Loucy (cell line): Measurements from ENCODE around the gene ZBTB32.

Experiments
- H2AFZ ChIP-seq: fragments of 200-600 bp; sonication (generic); 2 replicates; pipeline ENCODE4 v1.6.0; 2016; ENCODE audit warnings: antibody characterized with exemption, mild to moderate bottlenecking, low read length, moderate library complexity
- H3F3A ChIP-seq: fragments of 200-600 bp; 2 replicates; pipeline ENCODE4 v1.6.0; 2016; ENCODE audit warnings: antibody characterized with exemption, low read depth, mild to moderate bottlenecking
- H3K27me3 ChIP-seq: fragments of 200-600 bp; sonication (generic); 2 replicates; pipeline ENCODE4 v1.6.1; 2014; ENCODE audit warnings: low read length, mild to moderate bottlenecking; ENCODE audit not compliant: insufficient read depth, poor library complexity, severe bottlenecking
- H3K36me3 ChIP-seq: fragments of 200-600 bp; sonication (generic); 2 replicates; pipeline ENCODE4 v1.6.1; 2016; ENCODE audit warnings: low read length; ENCODE audit not compliant: insufficient read depth
- H3K4me1 ChIP-seq: fragments of 200-600 bp; sonication (generic); 2 replicates; pipeline ENCODE4 v1.5.1; 2014; ENCODE audit warnings: low read length, mild to moderate bottlenecking; ENCODE audit not compliant: insufficient read depth, poor library complexity, severe bottlenecking
- H3K4me2 ChIP-seq: fragments of 200-600 bp; sonication (generic); 2 replicates; pipeline ENCODE4 v1.6.0; 2014; ENCODE audit warnings: antibody characterized with exemption, low read length, low read depth, mild to moderate bottlenecking; ENCODE audit not compliant: poor library complexity, severe bottlenecking
- H3K4me3 ChIP-seq: fragments of 200-600 bp; sonication (generic); 2 replicates; pipeline ENCODE4 v1.5.1; 2014; ENCODE audit warnings: low read length, mild to moderate bottlenecking, mixed read lengths; ENCODE audit not compliant: poor library complexity, severe bottlenecking
- H3K79me2 ChIP-seq: fragments of 200-600 bp; sonication (generic); 2 replicates; pipeline ENCODE4 v1.6.1; 2014; ENCODE audit warnings: low read length; ENCODE audit not compliant: insufficient read depth
- H3K9ac ChIP-seq: fragments of 200-600 bp; sonication (generic); 2 replicates; pipeline ENCODE4 v1.6.0; 2014; ENCODE audit warnings: mild to moderate bottlenecking, low read depth, low read length, moderate library complexity; ENCODE audit not compliant: poor library complexity, severe bottlenecking
- H3K9me2 ChIP-seq: fragments of 200-600 bp; sonication (generic); replicated peaks from 2 replicates; pipeline ENCODE4 v1.6.1; 2016; ENCODE audit warnings: low read depth, low read length, mixed read lengths
- H3K9me3 ChIP-seq: fragments of 200-600 bp; sonication (generic); 2 replicates; pipeline ENCODE4 v1.6.1; 2014; ENCODE audit warnings: mild to moderate bottlenecking, antibody characterized with exemption, low read length, low read depth; ENCODE audit not compliant: insufficient read depth
- H4K20me1 ChIP-seq: fragments of 200-600 bp; sonication (generic); 2 replicates; pipeline ENCODE4 v1.6.0; 2014; ENCODE audit warnings: antibody characterized with exemption, low read length, mild to moderate bottlenecking; ENCODE audit not compliant: insufficient read depth, poor library complexity, severe bottlenecking
- CTCF ChIP-seq: fragments of 200-600 bp; sonication (generic); conservative IDR thresholded peaks from 2 replicates; pipeline ENCODE4 v1.5.1; 2014; ENCODE audit warnings: mild to moderate bottlenecking, antibody characterized with exemption, low read length
- EZH2phosphoT487 ChIP-seq: fragments of 200-600 bp; IDR thresholded peaks from 2 replicates; pipeline ENCODE4 v1.6.1; 2018; ENCODE audit warnings: antibody characterized with exemption, mild to moderate bottlenecking, moderate library complexity, borderline replicate concordance

ZBTB32 gene

GRCh38 chr19:35725216-35725861 is 21.0 kb downstream of the ZBTB32 start:
- no peak overlapping the region for H3K4me3 ChIP-seq
- H3F3A ChIP-seq: no peaks in the 10 kb centered on the region
- no peaks in the 10 kb centered on the region for H3K9me2 ChIP-seq
- H3K9ac ChIP-seq: no peak overlapping the region
- TF ChIP-seq EZH2phosphoT487 (no peak), CTCF (no peak)
- H3K36me3 ChIP-seq: peaks cover 83% of the 10 kb centered on the region; the same call in 1 of the 2 replicates
- H3K4me1 ChIP-seq: no peaks in the 10 kb centered on the region
- H3K79me2 ChIP-seq: peaks cover 19% of the 10 kb centered on the region
- H2AFZ ChIP-seq: no peak overlapping the region
- no peak overlapping the region for H3K4me2 ChIP-seq
- H4K20me1 ChIP-seq: peaks cover 6% of the 10 kb centered on the region
- H3K9me3 ChIP-seq: no peaks in the 10 kb centered on the region
- no peaks in the 10 kb centered on the region for H3K27me3 ChIP-seq

- peaks cover 3% of the 10 kb centered on the region; the same call in 1 of the 2 replicates for H3K79me2 ChIP-seq
- H3K4me1 ChIP-seq: no peaks in the 10 kb centered on the region
- H3K9ac ChIP-seq: no peak overlapping the region
- H2AFZ ChIP-seq: no peak overlapping the region
- no peak for TF ChIP-seq CTCF
- no peak for TF ChIP-seq EZH2phosphoT487
- H4K20me1 ChIP-seq: peaks cover 6% of the 10 kb centered on the region
- H3K27me3 ChIP-seq: no peaks in the 10 kb centered on the region
- no peaks in the 10 kb centered on the region for H3K9me2 ChIP-seq
- H3K4me3 ChIP-seq: no peak overlapping the region
- no peaks in the 10 kb centered on the region for H3F3A ChIP-seq
- no peaks in the 10 kb centered on the region for H3K9me3 ChIP-seq
- H3K4me2 ChIP-seq: no peak overlapping the region
- H3K36me3 ChIP-seq: peaks cover 86% of the 10 kb centered on the region; the same call in 1 of the 2 replicates
Measured at GRCh38 chr19:35727053-35727955, 22.9 kb downstream of the ZBTB32 start.

GRCh38 chr19:35727956-35728706 is 23.8 kb downstream of the ZBTB32 start:
- no peaks in the 10 kb centered on the region for H3F3A ChIP-seq
- no peaks in the 10 kb centered on the region for H3K27me3 ChIP-seq
- no peaks in the 10 kb centered on the region for H3K4me1 ChIP-seq
- no peak for TF ChIP-seq CTCF
- TF ChIP-seq EZH2phosphoT487: no peak
- H3K9ac ChIP-seq: no peak overlapping the region
- H3K9me2 ChIP-seq: no peaks in the 10 kb centered on the region
- H3K36me3 ChIP-seq: peaks cover 78% of the 10 kb centered on the region; the same call in 1 of the 2 replicates
- H2AFZ ChIP-seq: no peak overlapping the region
- peaks cover under 1% of the 10 kb centered on the region for H4K20me1 ChIP-seq
- no peaks in the 10 kb centered on the region for H3K79me2 ChIP-seq
- H3K9me3 ChIP-seq: no peaks in the 10 kb centered on the region
- no peak overlapping the region for H3K4me2 ChIP-seq
- no peak overlapping the region for H3K4me3 ChIP-seq
